ENCODE results near the gene ZNF653. TPM values are rescaled to one million over a fixed set of nuclear protein-coding genes. Genes with fewer than 3 reads are reported as not detected.

ZNF653 gene
- total and polyA plus RNA-seq, 9 of the 15 experiments (the other 6 are each of a cell fraction or from before 2014, with no cell fraction given) = 1.6 to 8.0 (median 4.2) TPM; not detected in 2

GRCh38 chr19:11453468-11454341, 51.9 kb downstream of the ZNF653 start (continued):
- no peak for TF ChIP-seq MYC (IDR thresholded peaks at IDR 0.05; ENCODE audit: low read depth, low read length)
- no peak for TF ChIP-seq MYC (CRISPR knock-in tag; IDR thresholded peaks at IDR 0.05; ENCODE audit: borderline replicate concordance, low read depth)
- TF ChIP-seq ZNF280B (CRISPR knock-in tag; IDR thresholded peaks at IDR 0.05) = no peak
- no peak for TF ChIP-seq MAFK (IDR thresholded peaks at IDR 0.05; ENCODE audit: low read length)
- no peak for TF ChIP-seq ZNF57 (CRISPR knock-in tag; IDR thresholded peaks at IDR 0.05)
- TF ChIP-seq FIP1L1 (IDR thresholded peaks at IDR 0.05; ENCODE audit: low read depth, low read length, poor library complexity, severe bottlenecking) = no peak
- TF ChIP-seq SIN3B (IDR thresholded peaks at IDR 0.05; ENCODE audit: low read depth) = no peak
- no peak for TF ChIP-seq ETV5 (CRISPR knock-in tag; IDR thresholded peaks at IDR 0.05; ENCODE audit: low read depth)
- no peak for TF ChIP-seq ZNF785 (CRISPR knock-in tag; IDR thresholded peaks at IDR 0.05)
- TF ChIP-seq ZNF239 (CRISPR knock-in tag; IDR thresholded peaks at IDR 0.05) = no peak
- no peak for TF ChIP-seq SFPQ (IDR thresholded peaks at IDR 0.05; ENCODE audit: low read depth, low read length)
- TF ChIP-seq CBX3 (IDR thresholded peaks at IDR 0.05; ENCODE audit: borderline replicate concordance in 1 of 2, low read length in 2 of 2) = no peak
- TF ChIP-seq SMAD1 (IDR thresholded peaks at IDR 0.05; ENCODE audit: low read depth, low read length, partially characterized antibody) = no peak
- peak in 1 of 2 experiments; percentile 57; a peak in 2 of 4 replicates for TF ChIP-seq MAZ (CRISPR knock-in tag; conservative IDR thresholded peaks at IDR 0.05 in 1 of 2, IDR thresholded peaks at IDR 0.05 in 1 of 2)
- no peak for TF ChIP-seq HDAC6 (IDR thresholded peaks at IDR 0.05; ENCODE audit: low read depth, low read length)
- TF ChIP-seq TEAD4 (IDR thresholded peaks at IDR 0.05; ENCODE audit: low read length) = peak; percentile 57; the same call in 1 of the 2 replicates
- no peak for TF ChIP-seq TEAD4 (CRISPR knock-in tag; IDR thresholded peaks at IDR 0.05; ENCODE audit: borderline replicate concordance)
- TF ChIP-seq ZBTB7A (IDR thresholded peaks at IDR 0.05; ENCODE audit: borderline replicate concordance, control insufficient read depth, low read depth, low read length) = peak; percentile 77; the same call in 1 of the 2 replicates
- no peak for TF ChIP-seq SRSF9 (IDR thresholded peaks at IDR 0.05; ENCODE audit: borderline replicate concordance, low read depth, low read length)
- TF ChIP-seq NCOA4 (IDR thresholded peaks at IDR 0.05; ENCODE audit: partially characterized antibody) = no peak
- TF ChIP-seq, protein P1, sequence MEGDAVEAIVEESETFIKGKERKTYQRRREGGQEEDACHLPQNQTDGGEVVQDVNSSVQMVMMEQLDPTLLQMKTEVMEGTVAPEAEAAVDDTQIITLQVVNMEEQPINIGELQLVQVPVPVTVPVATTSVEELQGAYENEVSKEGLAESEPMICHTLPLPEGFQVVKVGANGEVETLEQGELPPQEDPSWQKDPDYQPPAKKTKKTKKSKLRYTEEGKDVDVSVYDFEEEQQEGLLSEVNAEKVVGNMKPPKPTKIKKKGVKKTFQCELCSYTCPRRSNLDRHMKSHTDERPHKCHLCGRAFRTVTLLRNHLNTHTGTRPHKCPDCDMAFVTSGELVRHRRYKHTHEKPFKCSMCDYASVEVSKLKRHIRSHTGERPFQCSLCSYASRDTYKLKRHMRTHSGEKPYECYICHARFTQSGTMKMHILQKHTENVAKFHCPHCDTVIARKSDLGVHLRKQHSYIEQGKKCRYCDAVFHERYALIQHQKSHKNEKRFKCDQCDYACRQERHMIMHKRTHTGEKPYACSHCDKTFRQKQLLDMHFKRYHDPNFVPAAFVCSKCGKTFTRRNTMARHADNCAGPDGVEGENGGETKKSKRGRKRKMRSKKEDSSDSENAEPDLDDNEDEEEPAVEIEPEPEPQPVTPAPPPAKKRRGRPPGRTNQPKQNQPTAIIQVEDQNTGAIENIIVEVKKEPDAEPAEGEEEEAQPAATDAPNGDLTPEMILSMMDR (IDR thresholded peaks at IDR 0.05 in 2 of 3, conservative IDR thresholded peaks at IDR 0.05 in 1 of 3; ENCODE audit: insufficient read depth in 2 of 3, low read depth in 1 of 3, low read length in 3 of 3) = peak; percentile 57 to 62 (median 61)
- TF ChIP-seq RAD21 (CRISPR knock-in tag; conservative IDR thresholded peaks at IDR 0.05 in 1 of 2, IDR thresholded peaks at IDR 0.05 in 1 of 2) = peak in 1 of 2 experiments; percentile 24; a peak in 1 of 4 replicates

Data from K562 (cell line).